ENCODE results near the gene BPIFA3.

Gene BPIFA3

DNA sequence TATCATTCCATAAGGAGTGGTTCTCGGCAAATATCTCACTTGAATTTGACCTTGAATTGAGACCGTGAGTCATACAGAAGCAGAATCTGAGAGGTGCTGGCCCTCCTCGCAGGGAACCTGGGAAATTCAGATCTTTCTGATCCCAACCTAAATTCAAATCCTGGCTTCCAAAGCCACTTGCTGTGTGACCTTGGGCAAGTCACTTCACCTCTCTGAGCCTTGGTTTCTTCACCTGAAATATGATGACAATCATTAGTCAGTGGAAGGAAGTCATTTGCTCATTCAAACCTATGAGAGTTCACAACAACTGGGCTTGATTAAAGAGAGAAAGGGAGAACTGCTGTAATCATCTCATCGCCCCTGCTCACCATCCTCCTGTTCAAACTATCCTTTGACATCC, 7.2 kb downstream of the BPIFA3 start:
- DNase-seq (ENCODE audit: low read depth) = no peak

DNA sequence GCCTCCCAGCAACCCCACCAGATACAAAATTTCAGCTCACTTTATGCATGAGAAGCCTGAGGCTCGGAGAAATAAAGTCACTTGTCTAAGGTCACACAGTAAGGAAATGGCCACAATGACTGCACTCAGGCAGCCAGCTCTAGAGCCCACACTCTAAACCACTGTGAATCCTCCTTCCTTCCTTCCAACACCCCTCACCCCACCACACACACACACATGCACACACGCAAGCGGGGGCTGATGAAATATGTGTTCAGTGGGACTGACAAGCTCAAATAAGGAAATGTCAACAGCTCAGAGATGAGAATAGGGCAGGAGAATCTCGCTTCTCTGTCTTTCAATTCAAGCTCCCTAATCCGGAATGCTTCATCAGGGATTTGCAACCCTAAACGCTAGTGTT, 12.7 kb downstream of the BPIFA3 start:
- no peak for DNase-seq (ENCODE audit: low read depth)

DNA sequence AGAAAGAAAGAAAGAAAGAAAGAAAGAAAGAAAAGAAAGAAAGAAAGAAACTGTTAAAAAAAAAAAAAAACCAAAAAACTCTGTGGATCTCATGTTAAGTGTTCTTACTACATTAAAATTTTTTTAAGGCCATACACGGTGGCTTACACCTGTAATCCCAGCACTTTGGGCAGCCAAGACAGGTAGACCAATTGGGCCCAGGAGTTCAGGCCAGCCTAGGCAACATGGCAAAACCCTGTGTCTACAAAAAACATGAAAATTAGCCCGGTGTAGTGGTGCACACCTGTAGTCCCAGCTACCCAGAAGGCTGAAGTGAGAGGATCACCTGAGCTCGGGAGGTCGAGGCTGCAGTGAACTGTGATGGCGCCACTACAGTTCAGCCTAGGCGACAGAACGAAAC, 14.1 kb downstream of the BPIFA3 start:
- DNase-seq (ENCODE audit: low read depth) = no peak

DNA sequence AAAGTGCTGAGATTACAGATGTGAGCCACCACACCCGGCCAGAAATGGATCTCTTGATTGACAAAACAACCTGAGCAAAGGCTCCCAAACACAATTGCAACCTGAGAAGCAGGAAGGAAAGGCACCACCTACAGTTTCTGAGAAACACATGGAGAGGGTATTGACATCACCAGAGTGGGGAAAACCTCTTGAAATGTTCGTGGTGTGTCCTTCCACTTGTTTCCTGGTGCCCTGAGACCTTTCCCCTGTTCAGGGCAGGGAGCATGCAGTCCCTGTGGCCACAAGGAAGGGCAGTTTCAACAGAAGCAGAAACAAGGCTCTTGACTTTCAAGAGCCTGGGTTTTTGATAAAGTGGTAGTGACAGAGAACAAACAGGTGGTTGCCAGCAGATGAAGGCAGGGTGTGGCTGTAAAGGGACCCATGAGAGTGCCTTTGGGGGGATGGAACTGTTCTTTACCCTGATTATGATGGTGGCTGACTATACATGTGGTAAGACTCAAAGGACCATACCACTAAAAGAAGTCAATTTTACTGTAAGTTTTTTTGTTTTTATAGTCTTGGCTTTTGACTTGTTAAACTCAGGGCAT, 15.4 kb downstream of the BPIFA3 start:
- DNase-seq (ENCODE audit: low read depth) = no peak

DNA sequence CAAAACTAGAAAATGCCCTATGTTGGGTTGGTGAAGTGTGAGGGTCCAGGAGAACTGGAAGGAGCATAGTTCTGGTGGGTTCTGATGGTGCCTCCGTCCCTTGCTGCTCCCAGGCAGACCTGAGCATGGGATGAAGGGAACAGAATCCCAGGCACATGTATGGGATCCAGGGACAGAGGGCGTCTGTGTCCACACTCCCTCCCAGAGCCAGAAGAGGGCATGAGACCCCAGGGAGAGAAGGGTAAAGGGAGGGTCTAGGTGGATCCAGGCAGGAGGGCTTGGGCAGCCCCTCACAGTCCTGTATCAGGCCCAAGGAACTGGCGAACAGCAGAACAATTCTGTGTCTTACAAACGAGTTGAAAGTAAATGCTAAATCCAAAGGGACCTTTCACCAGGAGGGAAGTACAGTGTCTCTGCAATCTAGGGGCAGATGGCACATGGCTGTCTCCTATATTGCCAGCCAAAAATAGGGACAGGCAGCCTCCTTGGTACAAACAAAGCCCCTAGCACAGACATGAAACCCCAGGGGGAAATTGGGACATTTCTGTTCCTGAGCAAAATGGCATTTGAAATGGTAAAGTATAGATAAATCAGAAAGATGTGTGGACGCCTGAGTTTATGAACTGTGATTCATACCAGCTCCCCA, 16.1 kb downstream of the BPIFA3 start:
- no peak for DNase-seq (ENCODE audit: low read depth)

DNA sequence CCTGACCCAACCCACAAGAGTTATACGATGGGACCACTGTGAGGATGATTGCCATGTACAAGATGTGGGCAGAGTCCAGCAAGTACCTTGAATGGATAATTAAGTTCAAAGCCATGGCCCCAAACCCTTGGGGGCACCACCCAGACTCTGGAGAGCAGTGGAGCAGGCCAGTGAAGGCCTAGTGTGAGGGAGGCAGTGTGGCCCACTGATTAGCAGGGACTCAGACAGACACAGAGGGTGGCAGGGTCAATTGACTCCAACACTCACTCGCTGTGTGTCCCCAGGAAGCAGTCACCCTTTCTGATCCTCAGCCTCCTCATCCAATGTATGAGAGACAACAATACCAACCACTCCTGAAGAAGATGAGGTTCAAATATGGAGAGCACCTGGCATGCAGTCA, 16.9 kb downstream of the BPIFA3 start:
- DNase-seq (ENCODE audit: low read depth) = no peak

DNA sequence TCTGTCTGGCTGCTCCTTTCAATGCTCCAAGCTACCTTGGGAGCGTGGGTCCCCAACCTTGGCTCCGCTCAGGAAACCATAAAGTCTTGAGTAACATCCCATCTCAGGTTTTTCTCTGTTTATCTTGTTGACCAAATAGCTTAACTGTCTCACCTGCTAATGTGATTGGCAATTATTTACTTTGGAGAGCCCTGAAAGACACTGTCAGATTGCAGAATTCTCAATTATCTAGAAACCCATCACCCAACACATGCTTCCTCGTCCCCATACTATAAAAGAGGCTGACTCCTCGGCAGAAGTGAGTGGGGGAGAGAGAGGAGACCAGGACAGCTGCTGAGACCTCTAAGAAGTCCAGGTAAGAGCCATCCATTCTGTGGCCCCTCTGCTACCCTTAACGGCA, 18.5 kb downstream of the BPIFA3 start, which contains the start of gene BPIFA1:
BPIFA1 (plus strand) TSS at position 301 of the 400 bp plus-strand sequence. CDS start 1,716 bp downstream, outside the sequence.
- DNase-seq (ENCODE audit: low read depth) = no peak

DNA sequence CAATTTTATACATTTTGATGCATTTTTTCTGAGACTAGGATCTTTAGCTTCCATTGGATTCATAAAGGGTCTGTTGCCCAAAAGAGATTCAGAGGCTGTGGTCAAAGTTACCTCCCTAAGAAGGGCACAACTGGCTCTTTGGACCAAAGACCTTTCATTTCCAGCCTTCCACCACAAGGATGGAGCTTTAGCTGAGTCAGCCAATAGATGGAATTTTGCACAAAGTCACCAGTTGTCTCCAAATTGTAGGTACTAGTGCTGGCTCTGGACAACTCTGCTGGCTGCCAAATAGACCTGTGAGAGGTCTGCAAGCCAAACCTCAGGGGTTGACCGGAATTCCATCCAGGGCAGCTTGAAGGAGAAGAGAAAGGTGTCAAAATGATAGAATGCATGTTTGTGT, 19.2 kb downstream of the BPIFA3 start:
- DNase-seq (ENCODE audit: low read depth) = no peak

DNA sequence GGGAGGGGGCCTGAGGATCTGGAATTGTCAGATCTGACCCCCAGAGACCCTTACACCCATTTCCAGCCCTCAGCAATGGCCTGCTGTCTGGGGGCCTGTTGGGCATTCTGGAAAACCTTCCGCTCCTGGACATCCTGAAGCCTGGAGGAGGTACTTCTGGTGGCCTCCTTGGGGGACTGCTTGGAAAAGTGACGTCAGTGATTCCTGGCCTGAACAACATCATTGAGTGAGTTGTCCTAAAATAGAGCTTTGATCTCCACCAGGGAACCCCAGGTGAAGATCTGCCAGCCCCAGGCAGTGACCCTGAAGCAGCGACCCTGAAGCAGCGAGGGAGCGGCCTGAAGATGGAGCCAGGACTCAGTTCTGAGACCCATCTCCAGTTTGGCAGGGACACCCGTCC, 20.8 kb downstream of the BPIFA3 start:
- no peak for DNase-seq (ENCODE audit: low read depth)

DNA sequence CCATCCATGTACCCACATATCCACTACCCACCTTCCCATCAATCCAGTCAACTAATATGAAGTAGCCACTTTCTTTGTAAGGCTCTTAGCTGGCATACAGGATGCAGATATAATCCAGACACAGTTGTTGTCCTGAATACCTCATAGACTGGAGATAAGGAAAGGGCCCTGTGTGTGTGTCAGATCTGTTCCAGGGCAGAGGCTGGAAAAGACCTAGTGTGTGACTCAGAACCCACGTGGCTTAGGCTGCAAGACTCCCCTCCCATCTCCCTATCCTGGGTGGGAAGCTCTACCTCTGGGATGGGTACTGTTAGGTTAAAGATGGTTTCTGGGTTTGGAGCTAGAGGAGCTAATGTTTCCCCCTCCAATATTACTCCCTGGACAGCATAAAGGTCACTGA, 22.3 kb downstream of the BPIFA3 start:
- no peak for DNase-seq (ENCODE audit: low read depth)

DNA sequence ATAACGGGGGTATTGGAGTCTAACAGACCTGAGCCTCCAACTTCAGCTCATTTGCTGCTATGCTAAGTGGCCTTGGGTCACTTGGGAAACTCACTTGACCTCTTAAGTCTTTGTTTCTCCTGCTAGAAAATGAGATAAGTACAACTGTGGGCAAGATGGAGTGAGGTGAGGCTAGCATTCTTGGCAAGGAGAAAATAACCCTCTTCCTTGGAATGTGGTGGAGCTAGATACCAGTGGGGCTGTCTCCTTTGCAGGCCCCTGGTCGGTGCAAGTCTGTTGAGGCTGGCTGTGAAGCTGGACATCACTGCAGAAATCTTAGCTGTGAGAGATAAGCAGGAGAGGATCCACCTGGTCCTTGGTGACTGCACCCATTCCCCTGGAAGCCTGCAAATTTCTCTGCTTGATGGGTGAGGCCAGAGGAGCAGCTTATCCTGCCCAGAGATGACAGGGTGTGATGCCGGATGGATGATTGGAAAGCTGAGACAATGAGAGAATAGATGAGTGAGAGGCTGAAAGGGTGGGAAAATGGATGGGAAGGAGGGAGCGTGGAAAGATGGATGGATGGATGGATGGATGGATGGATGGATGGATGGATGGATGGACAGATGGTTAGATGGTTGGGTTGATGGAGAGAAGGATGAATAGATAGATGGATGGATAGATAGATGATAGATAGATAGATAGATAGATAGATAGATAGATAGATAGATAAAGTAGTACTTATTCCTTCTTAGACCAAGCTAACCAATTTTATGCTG, 23.0 kb downstream of the BPIFA3 start:
- no peak for DNase-seq (ENCODE audit: low read depth)

DNA sequence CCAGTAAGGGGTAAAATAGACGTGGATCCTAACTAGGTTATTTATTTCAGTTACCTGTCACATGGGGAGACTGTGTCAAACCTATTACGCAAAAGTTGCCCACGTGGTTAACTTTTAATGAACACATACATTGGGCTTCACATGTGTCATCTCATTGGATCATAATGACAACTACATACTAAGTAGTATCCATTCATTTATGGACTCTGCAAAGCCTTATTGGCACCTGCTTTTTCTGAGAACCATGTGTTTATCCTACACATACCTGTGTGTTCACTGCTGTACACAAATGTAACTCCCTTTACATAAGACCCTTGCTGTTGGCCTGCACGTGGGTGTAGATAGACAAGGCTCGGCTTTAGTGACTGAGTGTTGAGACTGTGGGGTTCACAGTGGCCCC, 23.8 kb downstream of the BPIFA3 start:
- DNase-seq (ENCODE audit: low read depth) = no peak

DNA sequence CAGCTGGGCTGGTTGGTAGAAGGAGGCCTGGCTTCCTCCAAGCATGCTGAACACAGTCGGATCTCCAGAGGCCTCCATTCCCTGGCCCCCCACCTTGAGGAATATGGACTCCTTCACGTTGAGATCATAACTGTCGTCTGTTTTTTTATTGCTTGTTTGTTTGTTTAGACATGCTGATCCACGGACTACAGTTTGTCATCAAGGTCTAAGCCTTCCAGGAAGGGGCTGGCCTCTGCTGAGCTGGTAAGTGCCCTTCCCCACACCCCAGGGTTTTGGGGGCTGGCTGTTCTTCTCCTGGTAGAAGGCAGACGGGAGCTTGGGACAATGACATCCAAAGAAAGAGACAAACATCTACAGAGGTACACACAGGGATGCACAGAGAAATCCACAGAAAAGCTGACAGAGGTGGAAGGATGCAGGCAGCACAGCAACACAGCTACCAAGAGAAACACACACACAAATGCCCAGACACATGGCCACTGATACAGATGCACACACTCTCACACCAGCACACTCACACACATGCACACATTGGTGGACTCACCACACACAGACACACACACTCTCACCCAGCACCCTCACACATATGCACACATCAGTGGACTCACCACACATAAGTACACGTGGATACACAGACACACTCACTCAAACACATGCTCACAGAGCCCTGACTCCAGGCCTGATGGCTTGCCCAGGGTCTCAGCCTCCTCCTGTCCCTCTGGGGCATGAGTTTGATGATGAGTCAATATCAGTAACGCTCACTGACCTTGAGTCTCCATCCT, 25.4 kb downstream of the BPIFA3 start:
- no peak for DNase-seq (ENCODE audit: low read depth)

DNA sequence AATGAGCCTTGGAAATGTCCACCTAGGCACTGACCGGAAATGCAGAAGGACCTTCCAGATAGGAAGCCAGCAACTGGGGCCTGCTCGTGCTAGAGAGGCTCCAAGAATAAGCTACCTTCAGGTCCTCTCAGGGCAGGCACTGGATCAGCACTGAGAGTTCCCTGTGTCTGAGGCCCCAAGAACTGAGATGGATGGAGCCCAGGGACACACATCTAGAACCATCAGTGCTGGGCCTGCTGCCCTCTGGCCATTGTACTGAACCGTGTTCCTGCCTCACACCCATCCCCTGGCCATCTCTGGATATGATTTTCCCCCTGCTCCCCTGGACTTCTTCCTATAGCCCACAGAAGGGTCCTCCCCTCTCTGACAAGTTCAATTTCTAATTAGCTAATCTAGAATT, 28.9 kb downstream of the BPIFA3 start:
- DNase-seq (ENCODE audit: low read depth) = no peak

DNA sequence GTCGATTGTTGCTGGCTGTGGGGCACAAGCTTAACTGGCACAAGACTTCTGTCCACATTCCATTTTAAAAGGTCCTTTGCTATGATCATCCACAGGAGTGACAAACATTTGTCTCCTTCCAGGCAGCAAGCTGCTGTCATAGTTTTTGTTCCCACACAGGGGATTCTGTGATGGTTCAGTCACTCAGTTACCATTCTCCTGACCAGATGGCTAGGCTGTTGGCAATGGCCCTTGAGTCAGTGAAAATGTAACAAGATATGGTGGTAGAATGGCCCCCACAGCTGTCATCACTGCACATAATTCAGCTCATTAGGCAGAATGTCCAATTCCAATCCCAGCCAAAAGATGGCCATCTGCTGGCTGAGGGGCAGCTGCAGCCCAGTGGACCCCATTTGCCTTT, 32.3 kb downstream of the BPIFA3 start:
- no peak for DNase-seq (ENCODE audit: low read depth)

DNA sequence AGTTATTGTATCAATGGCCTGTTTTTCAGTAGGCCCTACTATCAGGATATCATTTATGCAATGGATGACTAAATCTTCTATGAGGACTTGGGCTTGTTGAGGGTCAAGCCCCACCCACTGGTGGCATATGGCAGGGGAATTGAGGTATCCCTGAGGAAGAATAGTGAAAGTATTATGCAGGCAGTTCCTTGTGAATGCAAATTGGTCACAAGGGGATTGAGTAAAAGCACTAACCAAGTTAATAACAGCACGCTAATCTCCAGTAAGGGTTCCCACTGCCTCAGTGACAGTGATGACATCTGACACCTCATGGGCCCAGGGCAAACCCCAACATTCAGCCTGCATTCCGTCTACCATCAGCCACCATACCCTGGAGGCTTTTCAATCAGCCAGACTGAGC, 33.5 kb downstream of the BPIFA3 start:
- DNase-seq (ENCODE audit: low read depth) = no peak

DNA sequence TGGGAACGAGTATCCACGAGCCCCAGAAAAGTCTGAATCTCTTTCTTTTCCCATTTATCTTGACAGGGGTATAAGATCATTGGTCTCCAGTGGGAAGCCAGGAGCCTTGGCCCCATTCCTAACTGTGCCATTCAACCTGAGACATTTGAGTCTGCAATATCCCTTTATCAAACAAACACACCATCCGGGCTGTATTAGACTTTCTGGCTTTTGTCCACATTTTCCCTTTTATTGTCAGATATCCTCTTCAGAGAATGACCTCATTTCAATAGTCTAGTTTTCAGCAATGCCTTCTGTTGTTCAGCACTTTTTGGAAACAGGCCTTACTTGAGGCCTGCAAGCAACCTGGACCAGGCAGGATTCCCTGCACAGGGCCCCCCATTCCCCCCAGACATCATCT, 34.3 kb downstream of the BPIFA3 start:
- no peak for DNase-seq (ENCODE audit: low read depth)

DNA sequence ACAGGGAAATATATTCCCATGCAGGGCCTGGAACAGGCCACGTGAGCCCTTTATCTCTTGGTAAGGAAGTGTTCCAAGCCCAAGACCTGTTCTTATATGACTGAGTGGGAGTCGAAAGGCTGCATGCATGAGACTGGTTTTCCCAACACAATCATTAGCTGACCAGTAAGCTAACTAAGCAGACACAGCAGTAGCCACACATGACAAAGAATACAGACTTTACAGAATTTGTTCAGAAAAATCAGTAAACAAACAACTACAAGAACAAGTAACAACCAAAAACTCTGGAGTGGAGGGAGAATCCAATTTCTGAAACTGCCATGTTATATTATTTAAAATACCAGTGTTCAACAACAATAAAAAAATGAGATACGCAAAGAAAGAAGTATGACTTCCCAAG, 35.3 kb downstream of the BPIFA3 start:
- DNase-seq (ENCODE audit: low read depth) = no peak

DNA sequence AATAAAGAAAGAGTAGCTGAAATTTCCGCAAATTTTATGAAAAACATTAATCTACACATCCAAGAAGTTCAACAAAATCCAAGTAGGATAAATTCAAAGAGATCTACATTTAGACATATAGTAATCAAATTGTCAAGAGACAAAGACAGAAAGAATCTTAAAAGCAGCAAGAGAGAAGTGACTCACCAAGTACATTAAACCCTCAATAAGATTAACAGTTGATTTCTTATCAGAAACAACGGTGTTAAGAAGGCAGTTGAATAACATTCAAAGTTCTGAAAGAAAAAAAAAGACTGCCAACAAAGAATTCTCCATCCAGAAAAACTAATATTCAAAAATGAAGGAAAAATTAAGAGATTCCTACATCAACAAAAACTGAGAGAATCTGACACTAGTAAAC, 37.9 kb downstream of the BPIFA3 start:
- no peak for DNase-seq (ENCODE audit: low read depth)

DNA sequence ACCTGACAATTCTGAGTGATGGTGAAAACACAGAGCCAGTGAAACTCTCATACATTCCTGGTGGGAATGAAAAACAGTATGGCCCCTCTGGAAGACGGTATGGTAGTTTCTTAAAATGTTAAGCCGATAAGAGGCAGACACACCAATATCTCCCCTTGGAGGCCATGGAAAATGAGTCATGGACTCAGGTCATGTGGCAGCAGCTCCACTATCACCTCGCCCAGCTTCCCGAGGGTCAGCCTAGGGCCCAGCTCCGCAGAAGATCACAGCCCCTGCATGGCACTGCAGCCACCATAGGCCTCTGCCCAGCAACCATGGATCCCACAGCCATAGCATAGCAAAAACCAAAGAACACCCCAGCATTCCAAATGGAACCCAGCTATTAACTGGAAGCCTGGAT, 40.1 kb downstream of the BPIFA3 start:
- DNase-seq (ENCODE audit: low read depth) = no peak

DNA sequence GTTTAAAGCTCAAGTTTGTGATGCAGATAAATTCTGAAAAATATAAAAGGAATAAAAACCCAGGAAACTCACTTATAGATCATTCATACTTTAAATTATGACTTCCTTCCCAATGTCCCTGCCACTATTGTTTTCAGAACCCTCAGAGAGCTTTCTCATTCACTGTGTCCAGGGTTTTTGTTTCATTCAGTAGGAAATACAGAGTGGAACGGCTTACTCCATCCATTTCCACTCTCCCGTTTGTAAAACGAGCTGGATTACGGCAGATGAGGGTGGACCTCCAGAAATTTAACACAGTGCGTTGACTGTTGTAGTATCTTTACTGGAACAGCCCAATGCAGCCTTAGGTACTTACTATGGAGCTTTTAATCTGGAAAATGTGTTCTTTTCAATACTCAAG, 42.2 kb downstream of the BPIFA3 start:
- DNase-seq (ENCODE audit: low read depth) = no peak

DNA sequence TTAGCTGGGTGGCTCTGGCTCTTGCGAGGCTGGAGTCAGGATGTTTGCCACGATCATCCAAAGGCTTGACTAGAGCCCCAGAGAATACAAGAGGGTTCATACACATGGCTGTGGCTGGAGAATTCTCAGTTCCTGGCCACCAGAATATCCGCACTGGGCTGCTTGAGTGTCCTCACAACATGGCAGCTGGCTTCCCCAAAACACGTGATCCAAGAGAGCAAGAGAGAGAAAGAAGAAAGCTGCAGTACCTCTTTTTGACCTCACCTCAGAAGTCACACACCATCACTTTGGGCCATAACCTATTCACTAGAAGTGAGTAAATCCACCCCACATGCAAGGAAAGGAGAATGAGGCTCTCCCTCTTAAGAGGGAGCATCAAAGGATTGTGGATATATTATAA, 44.3 kb downstream of the BPIFA3 start:
- DNase-seq (ENCODE audit: low read depth) = no peak

DNA sequence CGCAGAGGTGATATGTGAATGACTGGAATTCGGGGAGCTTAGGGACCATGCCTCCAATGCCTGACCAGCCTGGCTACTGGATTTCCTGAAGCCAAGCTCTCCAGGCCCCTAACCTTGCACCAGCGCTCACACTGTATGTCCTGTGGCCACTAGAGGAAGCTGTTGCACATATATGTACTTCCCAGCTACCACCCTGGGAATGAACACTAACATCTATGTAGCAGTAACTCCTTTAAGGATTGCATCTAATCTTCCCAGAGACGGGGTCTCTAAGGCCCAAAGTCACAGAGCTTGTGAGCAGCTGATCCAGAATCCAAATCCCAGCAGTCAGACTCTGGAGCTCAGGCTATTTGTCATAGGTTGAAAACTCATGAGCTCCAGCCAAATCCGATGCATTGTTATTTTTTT, 45.5 kb downstream of the BPIFA3 start:
- DNase-seq (ENCODE audit: low read depth) = peak; percentile 18

All from non-pigmented ciliary epithelial cell (primary cell).